ENCODE results near the gene FRMD3.

FRMD3 gene

DNA sequence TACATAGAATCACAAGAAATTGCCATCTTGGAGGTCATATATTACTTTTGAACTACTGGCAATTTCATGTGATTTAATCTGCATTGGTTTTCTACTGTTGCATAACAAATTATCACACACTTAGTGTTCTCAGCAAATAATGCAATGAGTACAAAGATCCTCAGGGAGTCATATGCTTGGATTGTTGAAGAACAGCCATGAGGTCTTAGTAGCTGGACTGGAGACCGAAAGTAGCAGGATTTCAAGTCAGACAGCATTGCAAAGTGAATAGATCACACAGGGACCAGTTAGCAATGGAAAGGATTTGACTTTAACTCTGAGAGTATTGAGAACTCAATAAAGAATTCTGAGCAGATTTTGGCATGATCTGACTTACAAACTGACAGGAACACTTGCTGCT lies 32.2 kb upstream of the FRMD3 start:
- in situ Hi-C loops (cut with MboI; ENCODE audit: low sequenced_read_pairs, unreplicated experiment), result no loop called here
- TF ChIP-seq, protein P1, sequence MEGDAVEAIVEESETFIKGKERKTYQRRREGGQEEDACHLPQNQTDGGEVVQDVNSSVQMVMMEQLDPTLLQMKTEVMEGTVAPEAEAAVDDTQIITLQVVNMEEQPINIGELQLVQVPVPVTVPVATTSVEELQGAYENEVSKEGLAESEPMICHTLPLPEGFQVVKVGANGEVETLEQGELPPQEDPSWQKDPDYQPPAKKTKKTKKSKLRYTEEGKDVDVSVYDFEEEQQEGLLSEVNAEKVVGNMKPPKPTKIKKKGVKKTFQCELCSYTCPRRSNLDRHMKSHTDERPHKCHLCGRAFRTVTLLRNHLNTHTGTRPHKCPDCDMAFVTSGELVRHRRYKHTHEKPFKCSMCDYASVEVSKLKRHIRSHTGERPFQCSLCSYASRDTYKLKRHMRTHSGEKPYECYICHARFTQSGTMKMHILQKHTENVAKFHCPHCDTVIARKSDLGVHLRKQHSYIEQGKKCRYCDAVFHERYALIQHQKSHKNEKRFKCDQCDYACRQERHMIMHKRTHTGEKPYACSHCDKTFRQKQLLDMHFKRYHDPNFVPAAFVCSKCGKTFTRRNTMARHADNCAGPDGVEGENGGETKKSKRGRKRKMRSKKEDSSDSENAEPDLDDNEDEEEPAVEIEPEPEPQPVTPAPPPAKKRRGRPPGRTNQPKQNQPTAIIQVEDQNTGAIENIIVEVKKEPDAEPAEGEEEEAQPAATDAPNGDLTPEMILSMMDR (IDR thresholded peaks at IDR 0.05; ENCODE audit: borderline replicate concordance, control extremely low read depth, extremely low read depth, insufficient read depth, missing control alignments), result no peak
- DNase-seq (ENCODE audit: low spot score), result no peak

DNA sequence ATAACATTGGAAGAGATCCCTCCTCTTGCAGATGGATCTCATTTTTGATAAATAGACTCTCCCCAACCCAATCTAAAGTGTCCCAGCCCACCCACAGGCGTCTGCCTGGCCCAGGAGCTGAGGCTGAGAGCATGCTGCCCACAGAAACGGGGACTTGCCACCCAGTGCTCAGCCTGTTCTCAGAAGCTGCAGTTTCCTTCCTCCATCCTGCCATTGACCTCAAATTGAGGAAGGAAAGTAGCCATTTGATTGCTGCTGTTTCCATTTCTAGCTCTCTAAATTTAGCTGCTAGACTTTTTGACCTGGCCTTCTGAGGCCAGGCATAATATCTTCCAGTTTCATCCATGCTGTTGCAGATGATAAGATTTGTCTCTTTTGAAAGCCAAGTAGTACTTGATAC lies 31.1 kb upstream of the FRMD3 start:
- in situ Hi-C loops (cut with MboI; ENCODE audit: low sequenced_read_pairs, unreplicated experiment), result no loop called here
- no peak for DNase-seq (ENCODE audit: low spot score)
- TF ChIP-seq, protein P1 (IDR thresholded peaks at IDR 0.05; ENCODE audit: borderline replicate concordance, control extremely low read depth, extremely low read depth, insufficient read depth, missing control alignments), result no peak

DNA sequence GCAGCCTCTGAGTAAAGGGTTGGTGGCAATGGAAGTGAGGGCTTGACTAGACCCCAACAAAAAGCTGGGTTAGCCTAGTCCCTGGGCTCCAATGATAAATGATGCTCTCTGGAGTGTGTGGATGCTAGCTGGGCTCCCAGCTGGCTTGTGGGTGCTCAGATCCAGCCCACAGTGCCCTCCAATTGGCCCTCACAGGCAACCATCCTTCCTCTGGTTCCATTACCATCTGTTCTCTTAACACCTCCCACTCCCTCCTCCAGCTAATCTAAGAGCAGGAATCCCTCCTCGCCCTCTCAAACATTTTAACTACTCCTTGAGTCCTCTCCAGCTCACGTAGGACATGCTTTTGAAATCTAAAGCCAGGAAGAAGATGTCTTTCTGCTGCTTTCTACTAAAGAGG lies 25.2 kb upstream of the FRMD3 start:
- DNase-seq (ENCODE audit: low spot score), result no peak
- in situ Hi-C loops (cut with MboI; ENCODE audit: low sequenced_read_pairs, unreplicated experiment), result no loop called here
- TF ChIP-seq, protein P1 (IDR thresholded peaks at IDR 0.05; ENCODE audit: borderline replicate concordance, control extremely low read depth, extremely low read depth, insufficient read depth, missing control alignments), result no peak

DNA sequence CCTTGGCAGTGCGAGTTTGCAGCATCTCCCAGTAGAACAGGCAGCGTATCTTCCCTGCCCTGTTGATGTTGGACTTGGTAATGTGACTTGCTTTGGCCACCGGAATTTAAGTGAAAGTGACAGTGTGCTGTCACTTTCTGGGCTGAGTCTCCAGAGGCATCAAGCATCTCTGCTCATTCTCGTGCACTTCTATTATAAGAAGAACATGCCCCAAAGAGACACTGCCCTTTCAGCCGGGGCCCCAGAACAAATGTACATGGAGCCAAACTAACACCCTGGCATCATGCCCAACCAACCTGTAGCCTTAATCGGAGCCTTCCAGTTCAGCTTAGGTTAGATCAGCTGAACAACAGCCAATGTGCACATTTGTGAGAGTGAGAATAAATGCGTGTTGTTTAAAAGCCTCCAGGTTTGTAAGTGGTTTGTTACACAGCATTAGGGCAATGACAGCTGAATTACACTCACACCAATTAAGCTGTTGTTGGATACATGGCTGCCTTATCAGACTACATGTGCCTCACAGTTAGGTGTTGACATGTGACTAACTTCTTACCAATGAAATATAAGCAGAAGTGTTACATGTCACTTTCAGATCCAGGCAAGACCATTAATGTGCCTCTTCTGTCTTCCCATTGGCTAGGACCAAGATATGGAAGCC lies 22.1 kb upstream of the FRMD3 start:
- in situ Hi-C loops (cut with MboI; ENCODE audit: low sequenced_read_pairs, unreplicated experiment), result no loop called here
- DNase-seq (ENCODE audit: low spot score), result no peak
- TF ChIP-seq, protein P1 (IDR thresholded peaks at IDR 0.05; ENCODE audit: borderline replicate concordance, control extremely low read depth, extremely low read depth, insufficient read depth, missing control alignments), result no peak

DNA sequence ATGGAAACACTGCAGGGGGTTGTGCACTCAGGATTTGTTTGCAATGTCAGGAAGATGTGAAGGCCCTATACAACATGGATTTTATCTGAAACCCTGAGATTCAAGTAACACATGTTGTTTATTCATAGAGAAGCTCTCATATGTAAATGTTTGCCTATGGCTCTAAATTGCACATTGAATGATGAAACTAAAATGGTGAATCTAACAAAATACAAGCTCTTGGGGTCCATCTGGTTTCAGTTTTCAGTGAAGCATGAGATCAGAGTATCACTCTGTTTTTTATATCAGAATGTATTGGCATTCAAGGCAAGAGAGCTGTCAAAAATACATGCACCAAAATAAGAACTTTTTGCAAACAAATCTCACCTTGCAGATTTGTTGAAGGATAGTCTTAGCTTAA lies 19.6 kb upstream of the FRMD3 start:
- no peak for DNase-seq (ENCODE audit: low spot score)
- TF ChIP-seq, protein P1 (IDR thresholded peaks at IDR 0.05; ENCODE audit: borderline replicate concordance, control extremely low read depth, extremely low read depth, insufficient read depth, missing control alignments), result no peak
- in situ Hi-C loops (cut with MboI; ENCODE audit: low sequenced_read_pairs, unreplicated experiment), result no loop called here

DNA sequence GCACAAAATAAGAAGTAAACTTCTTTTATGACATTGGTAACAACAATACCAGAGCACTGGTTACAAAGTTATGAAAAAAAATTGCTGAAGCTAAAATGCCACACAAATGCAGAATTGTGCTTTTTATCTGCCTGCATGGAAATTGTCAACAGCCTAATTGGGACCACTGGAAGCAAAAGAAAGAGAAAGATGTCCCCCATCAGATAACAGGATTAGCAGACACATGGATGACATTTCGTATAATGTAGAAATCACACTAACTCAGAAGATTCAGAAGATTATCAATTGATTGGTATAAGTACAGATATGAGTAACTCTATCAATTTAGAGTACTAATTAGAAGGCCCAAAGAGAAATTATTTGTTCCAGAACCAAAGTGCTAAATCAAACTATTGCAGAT lies 19.1 kb upstream of the FRMD3 start:
- TF ChIP-seq, protein P1 (IDR thresholded peaks at IDR 0.05; ENCODE audit: borderline replicate concordance, control extremely low read depth, extremely low read depth, insufficient read depth, missing control alignments), result no peak
- DNase-seq (ENCODE audit: low spot score), result no peak
- in situ Hi-C loops (cut with MboI; ENCODE audit: low sequenced_read_pairs, unreplicated experiment), result no loop called here
